H7 (cell line): Measurements from ENCODE around the gene NT5C. TPM values are rescaled to one million over a fixed set of nuclear protein-coding genes. Genes with fewer than 3 reads are reported as not detected.

Experiments used
- DNase-seq: peaks from one replicate; pipeline ENCODE4 v3.0.0; 2012
- H3K27me3 ChIP-seq: 2 replicates; pipeline ENCODE4 v1.6.0; 2011; ENCODE audit warnings: mild to moderate bottlenecking, low read length; ENCODE audit not compliant: control insufficient read depth, insufficient read depth
- H3K36me3 ChIP-seq: replicated peaks from 2 replicates; pipeline ENCODE4 v1.5.1; 2011; ENCODE audit warnings: low read length; ENCODE audit not compliant: control insufficient read depth, insufficient read depth
- H3K4me3 ChIP-seq: 2 replicates; pipeline ENCODE4 v1.5.1; 2011; ENCODE audit warnings: low read depth, mild to moderate bottlenecking, control low read depth, low read length, moderate library complexity; ENCODE audit not compliant: insufficient read depth
- total RNA-seq: library from RNA; depleted of rRNA; stranded (reverse); fragments of >200 nt; shearing (Covaris generic); gene quantifications from 2 replicates; pipeline ENCODE4 v1.2.3, GENCODE V29; 2014

Gene NT5C
- total RNA-seq, 1 experiment from 2014 or later = 118 TPM

GRCh38 chr17:75114552-75115314 is 16.8 kb downstream of the NT5C start:
- Histone ChIP-seq H3K27me3 (no peaks in the 10 kb centered on the region), H3K4me3 (no peak overlapping the region), H3K36me3 (peaks cover 1% of the 10 kb centered on the region; the same call in 1 of the 2 replicates)
- no peak for DNase-seq

GRCh38 chr17:75113798-75114551 is 17.6 kb downstream of the NT5C start:
- H3K27me3 ChIP-seq = no peaks in the 10 kb centered on the region; the same call in 1 of the 2 replicates
- H3K36me3 ChIP-seq = peaks cover 1% of the 10 kb centered on the region; the same call in 1 of the 2 replicates
- DNase-seq = peak; percentile 94
- H3K4me3 ChIP-seq = no peak overlapping the region

- Histone ChIP-seq H3K27me3 (no peaks in the 10 kb centered on the region; the same call in 1 of the 2 replicates), H3K4me3 (no peak overlapping the region), H3K36me3 (peaks cover 1% of the 10 kb centered on the region; the same call in 1 of the 2 replicates)
- DNase-seq = no peak
Observed at GRCh38 chr17:75111777-75112335, 19.7 kb downstream of the NT5C start.

- peak overlapping the region; percentile 71 for H3K4me3 ChIP-seq
- no peaks in the 10 kb centered on the region; the same call in 1 of the 2 replicates for H3K27me3 ChIP-seq
- peaks cover 1% of the 10 kb centered on the region; the same call in 1 of the 2 replicates for H3K36me3 ChIP-seq
- peak; percentile 85 for DNase-seq
Observed at GRCh38 chr17:75110234-75110937, 21.2 kb downstream of the NT5C start.

GRCh38 chr17:75109407-75110233 is 21.9 kb downstream of the NT5C start, which contains the start of gene ARMC7:
Gene ARMC7 (plus strand): TSS chr17:75109969. CDS start chr17:75110289, 320 bp downstream.
- no peaks in the 10 kb centered on the region; the same call in 1 of the 2 replicates for H3K27me3 ChIP-seq
- H3K36me3 ChIP-seq = 0 out of 2 replicates have a peak, but pooled peaks cover 1% of the 10 kb centered on the region
- H3K4me3 ChIP-seq = peak within 1 kb of the TSS; percentile 71
- DNase-seq = peak; percentile 99

GRCh38 chr17:75109046-75109406 is 22.5 kb downstream of the NT5C start:
- Histone ChIP-seq H3K4me3 (peak overlapping the region; percentile 71), H3K36me3 (peaks cover 2% of the 10 kb centered on the region; the same call in 1 of the 2 replicates), H3K27me3 (no peaks in the 10 kb centered on the region; the same call in 1 of the 2 replicates)
- peak; percentile 86 for DNase-seq

GRCh38 chr17:75108193-75108592 is 23.3 kb downstream of the NT5C start:
- Histone ChIP-seq H3K36me3 (peaks cover 2% of the 10 kb centered on the region; the same call in 1 of the 2 replicates), H3K4me3 (no peak overlapping the region), H3K27me3 (no peaks in the 10 kb centered on the region; the same call in 1 of the 2 replicates)
- DNase-seq = no peak

- H3K27me3 ChIP-seq = no peaks in the 10 kb centered on the region; the same call in 1 of the 2 replicates
- peak; percentile 91 for DNase-seq
- H3K36me3 ChIP-seq = peaks cover 3% of the 10 kb centered on the region
- H3K4me3 ChIP-seq = no peak overlapping the region
Observed at GRCh38 chr17:75105126-75106080, 26.1 kb downstream of the NT5C start.

- Histone ChIP-seq H3K4me3 (no peak overlapping the region), H3K27me3 (no peaks in the 10 kb centered on the region), H3K36me3 (peaks cover 8% of the 10 kb centered on the region)
- DNase-seq = peak; percentile 32
Observed at GRCh38 chr17:75103601-75104554, 27.7 kb downstream of the NT5C start.

GRCh38 chr17:75102385-75102821 is 29.1 kb downstream of the NT5C start:
- no peak overlapping the region for H3K4me3 ChIP-seq
- no peaks in the 10 kb centered on the region for H3K27me3 ChIP-seq
- peaks cover 14% of the 10 kb centered on the region for H3K36me3 ChIP-seq
- peak; percentile 59 for DNase-seq

GRCh38 chr17:75099881-75100595 is 31.5 kb downstream of the NT5C start:
- H3K4me3 ChIP-seq = no peak overlapping the region
- H3K27me3 ChIP-seq = no peaks in the 10 kb centered on the region
- peak; percentile 31 for DNase-seq
- peaks cover 14% of the 10 kb centered on the region for H3K36me3 ChIP-seq
